Amygdala (tissue), 56 donors: ENCODE measurements around the gene DDX56.
A peak's percentile ranks its signal among the peaks of the same experiment; 100 is the strongest.
"Not testable (repeated sequence)": the region's sequence is repeated elsewhere in the genome, so short reads cannot be mapped to it uniquely, and the experiment has no call there.

Source experiments
- DNase-seq, 56 donors: peaks; one replicate each; lab custom pipeline; 2025; lab: John Stamatoyannopoulos, UW

Gene DDX56

DNA sequence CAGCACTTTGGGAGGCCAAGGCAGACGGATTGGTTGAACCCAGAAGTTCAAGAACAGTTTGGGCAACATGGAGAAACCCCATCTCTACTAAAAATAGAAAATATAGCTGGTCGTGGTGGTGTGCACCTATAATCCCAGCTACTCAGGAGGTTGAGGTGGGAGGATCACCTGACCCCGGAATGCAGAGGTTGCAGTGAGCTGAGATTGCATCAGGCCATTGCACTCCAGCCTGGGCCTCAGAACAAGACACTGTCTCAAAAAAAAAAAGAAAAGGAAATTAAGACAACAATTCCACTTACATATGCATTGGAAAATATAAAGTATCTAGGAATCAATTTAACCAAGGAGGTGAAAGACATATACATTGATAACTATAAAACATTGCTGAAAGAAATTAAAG, 25.5 kb upstream of the DDX56 start:
- DNase-seq, result no peak

DNA sequence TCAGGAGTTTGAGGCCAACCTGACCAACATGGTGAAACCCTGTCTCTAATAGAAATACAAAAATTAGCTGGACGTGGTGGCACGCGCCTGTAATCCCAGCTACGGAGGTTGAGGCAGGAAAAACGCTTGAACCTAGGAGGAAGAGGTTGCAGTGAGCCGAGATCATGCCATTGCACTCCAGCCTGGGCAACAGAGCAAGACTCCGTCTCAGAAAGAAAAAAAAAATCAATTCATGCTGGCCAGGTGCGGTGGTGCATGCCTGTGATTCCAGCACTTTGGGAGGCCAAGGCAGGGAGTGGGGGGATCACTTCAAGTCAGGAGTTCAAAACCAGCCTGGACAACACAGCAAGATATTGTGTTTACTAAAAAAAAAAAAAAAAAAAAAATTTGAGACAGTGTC, 23.5 kb upstream of the DDX56 start:
- not testable (repeated sequence) for DNase-seq

DNA sequence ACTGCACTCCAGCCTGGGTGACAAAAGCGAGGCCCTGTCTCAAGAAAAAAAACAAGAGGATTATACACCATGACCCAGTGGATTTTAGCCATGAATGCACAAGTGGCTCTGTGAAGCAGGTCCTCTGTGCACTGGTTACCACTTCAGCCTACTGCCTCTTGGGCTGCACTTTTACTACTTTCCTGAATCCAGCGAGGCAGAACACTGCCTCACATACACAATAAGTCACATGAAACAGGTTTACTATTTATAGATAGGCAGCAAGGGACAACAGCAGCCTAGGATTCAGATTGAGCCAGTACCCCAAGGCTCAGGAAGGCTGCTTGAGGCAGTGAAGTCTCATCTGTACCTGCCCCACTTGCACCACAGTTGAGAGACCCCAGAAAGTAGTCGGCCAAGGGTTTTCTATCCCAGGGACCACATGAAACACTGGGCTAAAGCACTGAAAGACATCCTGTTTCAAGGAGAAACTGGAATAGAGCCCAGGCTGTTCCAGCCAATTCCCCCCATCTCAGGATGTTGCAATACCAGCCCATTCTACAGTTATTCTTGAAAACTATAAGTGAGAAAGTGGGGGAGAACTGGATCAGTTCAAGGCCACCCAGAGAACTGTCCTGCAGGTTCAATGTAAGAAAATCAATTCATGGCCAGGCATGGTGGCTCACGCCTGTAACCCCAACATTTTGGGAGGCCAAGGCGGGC, 22.4 kb upstream of the DDX56 start:
- DNase-seq, result no peak

DNA sequence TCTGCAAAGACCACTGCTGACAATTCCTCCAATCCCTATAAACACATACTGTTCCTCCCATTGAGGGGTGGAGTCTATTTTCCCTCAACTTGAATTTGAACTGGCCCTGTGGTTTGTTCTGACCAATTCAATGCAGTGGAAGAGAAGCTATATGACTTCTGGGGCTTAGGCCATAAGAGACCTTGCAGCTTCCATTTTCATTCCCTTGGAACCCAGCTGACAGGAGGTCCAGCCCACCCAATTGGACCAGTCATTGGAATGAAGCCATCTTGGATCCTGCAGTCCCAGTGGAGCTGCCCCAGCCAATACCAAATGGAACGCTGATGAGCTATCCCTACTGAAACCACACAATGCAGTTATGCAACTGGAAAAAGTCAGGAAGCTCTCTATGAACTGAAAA, 17.2 kb upstream of the DDX56 start:
- DNase-seq, result no peak

DNA sequence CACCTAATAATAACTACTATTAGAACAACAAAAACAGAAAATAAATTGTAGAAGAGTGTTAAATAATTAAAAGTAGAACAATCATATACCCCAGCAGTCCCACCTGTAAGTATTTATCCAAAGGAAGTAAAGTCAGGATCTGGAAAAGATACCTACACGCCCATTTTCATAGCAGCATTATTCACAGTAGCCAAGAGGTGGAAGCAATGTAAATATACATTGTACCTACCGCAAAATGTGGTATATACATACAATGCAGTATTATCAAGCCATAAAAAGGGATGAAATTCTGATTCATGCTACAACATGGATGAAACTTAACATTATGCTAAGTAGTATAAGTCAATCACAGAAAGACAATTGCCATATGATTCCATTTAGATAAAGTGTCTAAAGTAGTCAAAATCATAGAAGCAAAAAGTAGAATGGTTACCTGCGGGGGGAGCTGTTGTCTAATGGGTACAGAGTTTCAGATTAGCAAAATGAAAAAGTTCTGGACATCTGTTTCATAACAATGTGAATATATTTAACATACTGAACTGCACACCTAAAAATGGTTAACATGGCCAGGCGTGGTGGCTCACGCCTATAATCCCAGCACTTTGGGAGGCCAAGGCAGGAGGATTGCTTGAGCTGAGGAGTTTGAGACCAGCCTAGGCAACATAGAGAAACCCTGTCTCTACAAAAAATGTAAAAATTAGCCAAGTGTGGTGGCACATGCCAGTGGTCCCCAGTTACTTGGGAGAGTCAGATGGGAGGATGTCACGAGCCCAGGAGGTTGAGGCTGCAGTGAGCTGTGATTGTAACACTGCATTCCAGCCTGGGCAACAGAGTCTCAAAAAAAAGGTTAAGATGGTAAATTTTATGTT, 14.4 kb upstream of the DDX56 start:
- DNase-seq, result peak in 7 of 56 donors; percentile 4 to 56 (median 6)

DNA sequence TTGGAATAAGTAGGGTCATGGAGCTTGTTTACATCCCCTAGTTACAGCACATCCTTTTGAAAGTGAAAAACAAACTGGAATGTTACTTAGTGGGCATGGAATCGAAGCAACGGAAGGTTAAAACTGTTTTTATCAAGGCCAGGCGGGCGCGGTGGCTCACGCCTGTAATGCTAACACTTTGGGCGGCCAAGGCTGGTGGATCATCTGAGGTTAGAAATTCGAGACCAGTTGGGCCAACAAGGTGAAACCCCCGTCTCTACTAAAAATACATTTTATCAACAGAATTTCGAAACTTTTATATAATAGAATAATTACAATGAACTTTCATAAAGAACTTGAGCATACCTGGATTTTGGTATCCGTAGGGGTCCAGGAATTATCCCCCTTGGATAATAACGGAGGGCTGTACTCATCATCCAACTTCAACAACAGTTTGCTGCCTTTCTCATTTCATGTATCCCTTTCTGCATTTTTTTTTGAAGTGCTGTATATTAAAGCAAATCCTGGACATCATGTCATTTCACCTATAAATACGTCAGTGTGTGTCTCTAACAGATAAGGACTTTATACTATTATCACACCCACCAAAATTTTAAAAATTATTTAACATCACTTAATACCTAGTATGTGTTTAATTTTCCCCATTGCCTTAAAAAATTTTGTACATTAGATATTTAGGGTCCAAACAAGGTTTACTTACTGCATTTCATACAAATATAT, 9.6 kb upstream of the DDX56 start:
- DNase-seq, result no peak

DNA sequence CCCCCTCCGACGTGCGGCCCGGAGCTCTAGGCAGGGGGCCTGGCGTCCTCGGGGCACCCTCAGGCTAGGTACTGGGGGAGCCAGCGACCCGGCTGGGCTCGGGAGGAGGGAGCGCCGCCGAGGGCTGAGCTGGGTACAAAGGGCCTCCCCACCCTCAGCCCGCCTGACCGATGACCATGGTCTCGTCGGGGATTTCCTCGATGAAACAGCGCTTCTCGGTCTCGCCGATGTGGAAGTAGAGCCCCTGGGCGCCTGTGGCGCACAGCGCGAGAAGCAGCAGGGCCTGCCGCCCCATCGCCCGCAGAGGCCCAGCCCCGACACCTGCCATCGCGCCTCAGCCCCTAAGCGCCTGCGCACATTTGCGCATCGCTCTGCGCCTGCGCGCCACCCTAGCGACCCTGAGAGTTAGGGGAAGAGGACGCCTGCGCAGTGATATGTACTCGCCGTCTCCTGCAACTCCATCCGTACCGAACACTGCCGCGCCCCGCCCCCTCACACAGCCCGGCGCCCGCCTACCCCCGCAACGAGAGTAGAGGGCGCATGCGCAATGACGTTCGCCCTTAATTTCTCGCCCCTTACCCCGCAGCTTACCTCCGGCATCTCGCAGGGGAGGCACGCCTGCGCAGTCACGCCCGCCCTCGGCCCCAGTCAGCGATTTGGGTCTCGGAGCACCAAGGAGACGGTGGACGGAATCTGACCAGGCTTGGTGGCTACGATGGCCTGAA, 8.3 kb upstream of the DDX56 start, which contains the start of gene TMED4:
TSS of gene TMED4 (minus strand) at position 353 of the 725 bp plus-strand sequence. CDS start at position 328, 25 bp downstream.
- peak; percentile 88 to 100 (median 98) for DNase-seq

DNA sequence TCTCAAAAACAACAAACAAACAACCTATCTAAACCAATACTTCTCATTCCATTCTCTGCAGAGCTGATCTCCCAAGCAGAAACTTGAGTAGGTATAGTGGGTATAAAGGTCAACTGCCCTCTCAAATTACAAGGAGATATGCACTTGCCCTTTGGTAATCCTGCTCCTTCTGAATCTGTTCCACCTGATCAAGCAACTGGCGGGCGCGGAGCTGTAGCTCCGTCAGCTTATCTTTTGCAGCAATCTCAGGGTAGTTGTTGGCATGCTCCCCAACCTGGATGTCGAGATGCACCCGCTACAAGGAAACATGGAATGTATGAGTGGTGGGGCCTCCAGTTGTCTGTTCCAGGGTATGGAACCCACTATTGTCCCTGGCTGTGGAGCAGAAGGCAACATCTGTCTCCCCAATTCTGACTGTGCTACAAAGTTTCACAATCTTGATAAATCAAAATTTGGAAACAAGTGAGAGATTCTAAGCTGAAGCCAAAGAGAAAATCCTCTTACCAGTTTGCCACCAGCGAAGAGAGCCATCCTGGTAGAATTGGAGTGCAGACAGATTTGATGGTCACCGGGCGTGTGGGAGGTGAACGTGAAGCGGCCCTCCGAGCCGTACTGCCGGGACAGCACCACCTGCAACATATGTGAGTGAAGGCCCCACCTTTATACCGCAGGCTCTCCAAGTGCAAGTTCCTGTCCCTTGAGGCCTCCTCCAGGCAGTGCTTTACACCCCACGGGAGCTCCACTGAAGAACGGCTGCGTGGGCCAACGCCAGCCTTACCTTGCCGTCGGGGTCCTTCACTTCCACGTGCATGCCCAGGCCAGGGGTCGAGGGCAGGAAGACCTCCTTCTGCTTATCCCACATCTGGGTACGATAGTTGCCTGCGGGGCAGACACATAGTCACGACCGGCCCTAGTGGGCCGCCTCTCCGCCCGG, 7.5 kb upstream of the DDX56 start:
- DNase-seq, result peak in 6 of 56 donors; percentile 35 to 52 (median 44)

DNA sequence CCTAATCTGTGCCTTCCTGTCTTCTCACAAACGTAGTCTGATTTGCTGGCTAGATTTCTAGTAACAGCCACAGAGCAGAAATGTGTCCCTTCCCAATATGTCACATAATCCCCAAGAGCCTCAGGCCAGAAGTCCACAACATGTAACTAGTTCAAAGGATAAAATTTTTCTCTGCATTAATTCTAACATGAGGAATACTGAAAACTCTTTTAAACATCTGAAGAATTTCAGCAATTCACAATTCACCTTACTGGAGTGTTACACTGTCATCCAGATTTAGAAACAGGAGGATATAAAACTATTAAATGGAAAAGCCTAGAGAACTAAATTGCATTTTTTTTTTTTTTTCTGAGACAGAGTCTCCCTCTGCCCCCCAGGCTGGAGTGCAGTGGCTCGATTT, 2.5 kb upstream of the DDX56 start:
- DNase-seq, result no peak

DNA sequence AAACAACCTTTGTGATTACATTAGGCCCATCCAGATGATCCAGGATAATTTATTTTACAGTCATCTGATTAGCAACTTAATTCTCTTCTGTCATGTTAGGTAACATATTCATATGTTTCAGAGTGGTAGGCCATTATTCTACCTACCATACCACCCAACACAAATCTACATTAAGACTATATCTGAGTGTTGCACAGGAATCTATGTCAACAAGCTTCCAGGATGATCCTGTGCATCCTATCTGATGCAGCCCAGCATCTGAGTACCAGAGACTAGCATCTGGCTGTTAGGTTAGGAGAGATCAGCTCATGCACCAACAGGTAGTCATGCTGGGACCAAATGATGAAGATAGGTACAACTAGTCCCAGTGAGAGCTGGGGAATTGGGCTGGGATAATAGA, 1.3 kb upstream of the DDX56 start:
- no peak for DNase-seq

DNA sequence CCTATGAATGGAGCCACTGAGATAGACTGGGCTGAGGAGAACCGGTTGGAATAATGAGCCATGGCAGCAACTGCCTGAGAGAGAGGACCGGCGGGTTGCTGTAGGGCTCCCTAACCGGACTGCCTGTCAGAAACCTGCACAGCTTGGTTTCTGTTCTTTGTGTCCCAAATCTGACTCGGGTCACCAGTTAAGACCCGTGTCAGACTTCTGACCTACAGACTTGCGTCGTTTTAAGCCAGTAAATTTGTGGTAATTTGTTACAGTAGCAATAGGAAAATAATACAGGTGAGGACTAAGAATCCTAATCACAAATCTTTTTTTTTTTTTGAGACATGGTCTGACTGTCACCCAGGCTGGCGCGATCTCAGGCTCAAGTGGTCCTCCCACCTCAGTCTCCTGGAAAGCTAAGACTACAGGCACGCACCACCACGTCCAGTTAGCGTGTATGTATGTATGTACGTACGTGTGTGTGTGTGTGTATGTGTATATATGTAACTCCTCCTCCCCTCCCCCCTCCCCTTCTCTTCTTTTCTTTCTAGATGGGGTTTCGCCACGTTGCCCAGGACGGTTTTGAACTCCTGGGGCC, 672 bp upstream of the DDX56 start:
- no peak for DNase-seq

DNA sequence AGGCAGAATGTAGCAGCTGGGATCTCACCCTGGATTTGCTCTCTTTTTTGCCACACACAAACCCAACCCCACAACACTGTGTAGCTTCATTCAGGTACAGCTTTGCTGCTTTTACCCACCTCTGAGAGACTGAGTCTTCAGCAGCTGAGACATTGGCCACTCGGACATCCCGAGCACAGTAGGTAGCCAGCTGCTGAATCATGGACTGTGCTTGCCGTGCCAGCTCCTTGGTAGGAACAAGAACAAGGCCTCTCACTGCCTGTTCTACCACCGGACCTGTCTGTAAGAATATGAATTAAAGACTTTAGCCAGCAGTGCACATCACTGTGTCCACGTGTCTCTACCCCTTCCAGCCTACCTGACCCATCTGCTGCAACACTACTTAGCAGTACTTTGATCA, 937 bp downstream of the DDX56 start:
- DNase-seq, result no peak

DNA sequence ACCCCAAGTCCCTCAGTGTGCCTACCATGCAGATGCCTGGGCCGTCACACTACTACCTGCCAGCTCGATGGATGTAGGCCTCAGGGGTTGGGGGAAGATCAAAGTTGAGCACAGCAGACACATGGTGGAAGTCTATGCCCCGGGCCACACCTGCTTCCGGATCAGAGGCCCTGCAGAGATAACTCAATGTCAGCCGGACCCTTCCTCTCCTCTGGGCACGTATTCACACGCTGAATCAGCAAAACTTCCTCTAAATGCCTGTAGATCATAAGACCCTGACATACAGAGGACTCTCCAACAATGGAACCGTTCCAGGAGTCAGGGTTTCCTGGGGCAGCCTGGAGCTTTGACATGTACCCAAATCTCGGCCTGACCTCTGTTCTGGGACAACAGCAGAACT, 3.7 kb downstream of the DDX56 start:
- no peak for DNase-seq

DNA sequence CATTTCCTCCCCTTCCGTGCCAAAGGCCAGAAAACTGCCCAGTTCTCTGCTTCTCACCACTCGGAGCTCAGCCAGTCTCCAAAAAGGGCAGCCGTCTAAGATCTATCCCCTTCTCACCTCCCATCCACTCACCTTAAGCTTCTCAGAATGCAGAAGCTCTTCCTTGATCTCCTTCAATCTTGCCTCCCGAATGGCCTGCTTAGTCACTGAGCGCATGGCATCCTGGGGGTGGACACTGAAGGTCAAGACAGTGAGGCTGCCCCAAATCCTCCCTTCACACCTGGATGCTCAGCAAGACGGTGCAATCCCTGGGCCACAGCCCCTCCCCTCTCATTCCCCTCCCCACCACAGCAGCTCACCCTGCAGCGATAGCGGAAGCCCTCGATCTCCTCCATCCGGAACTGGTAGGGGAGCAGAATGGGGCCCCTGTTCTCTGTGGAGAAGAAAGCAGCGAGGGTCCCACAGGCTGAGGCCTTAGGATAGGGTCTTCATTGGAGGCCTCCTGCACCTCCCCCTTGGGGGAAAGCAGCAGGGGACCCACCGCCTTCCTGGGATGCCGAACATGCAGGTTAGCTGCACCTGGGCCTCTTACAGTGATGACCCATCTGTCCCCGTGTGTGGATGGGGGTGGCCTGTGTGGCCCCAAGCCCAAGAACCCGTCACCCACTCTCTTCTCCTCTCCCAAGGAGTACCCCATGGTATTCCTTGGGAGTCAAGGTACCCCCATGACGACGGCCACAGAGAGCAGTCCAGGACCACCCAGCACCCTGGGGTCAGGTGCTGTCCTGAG, 4.7 kb downstream of the DDX56 start:
- no peak for DNase-seq

DNA sequence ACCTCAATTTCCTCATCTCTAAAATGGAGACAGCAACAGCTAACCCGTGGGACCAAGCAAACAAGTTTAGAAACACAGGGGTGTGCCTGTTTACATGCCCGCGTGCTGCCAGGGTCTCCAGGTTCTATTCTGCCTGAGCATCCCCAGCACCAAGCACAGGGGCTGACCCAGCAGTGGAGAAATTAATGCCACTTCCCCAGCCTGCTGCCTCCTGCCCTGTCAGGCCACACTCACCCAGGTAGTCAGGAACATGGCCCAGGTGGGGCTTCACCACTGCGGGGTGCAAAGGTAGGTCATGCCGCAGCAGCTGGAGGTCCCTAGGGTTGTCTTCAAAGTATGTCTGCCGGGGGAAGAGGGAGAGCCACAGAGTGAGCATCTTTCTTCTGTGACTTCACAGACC, 5.8 kb downstream of the DDX56 start:
- DNase-seq, result no peak

DNA sequence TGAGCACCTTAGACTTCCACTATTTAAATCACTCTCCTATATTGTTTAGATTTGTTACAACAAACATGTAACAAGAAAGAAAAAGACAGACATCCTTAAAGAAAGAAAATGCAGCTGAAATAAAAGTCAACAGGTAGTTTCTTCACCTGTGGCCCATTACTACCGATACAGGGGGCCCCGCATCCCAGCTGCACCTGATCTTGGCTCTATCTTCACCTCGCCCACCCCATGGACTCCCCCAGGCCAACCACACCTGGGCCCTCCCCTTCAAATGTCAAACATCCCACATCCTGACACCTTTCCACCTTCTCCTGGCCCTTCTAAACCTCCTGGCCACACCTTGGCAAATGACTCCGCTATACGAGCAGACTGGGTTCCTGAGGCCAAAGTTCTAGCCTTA, 7.0 kb downstream of the DDX56 start:
- no peak for DNase-seq

DNA sequence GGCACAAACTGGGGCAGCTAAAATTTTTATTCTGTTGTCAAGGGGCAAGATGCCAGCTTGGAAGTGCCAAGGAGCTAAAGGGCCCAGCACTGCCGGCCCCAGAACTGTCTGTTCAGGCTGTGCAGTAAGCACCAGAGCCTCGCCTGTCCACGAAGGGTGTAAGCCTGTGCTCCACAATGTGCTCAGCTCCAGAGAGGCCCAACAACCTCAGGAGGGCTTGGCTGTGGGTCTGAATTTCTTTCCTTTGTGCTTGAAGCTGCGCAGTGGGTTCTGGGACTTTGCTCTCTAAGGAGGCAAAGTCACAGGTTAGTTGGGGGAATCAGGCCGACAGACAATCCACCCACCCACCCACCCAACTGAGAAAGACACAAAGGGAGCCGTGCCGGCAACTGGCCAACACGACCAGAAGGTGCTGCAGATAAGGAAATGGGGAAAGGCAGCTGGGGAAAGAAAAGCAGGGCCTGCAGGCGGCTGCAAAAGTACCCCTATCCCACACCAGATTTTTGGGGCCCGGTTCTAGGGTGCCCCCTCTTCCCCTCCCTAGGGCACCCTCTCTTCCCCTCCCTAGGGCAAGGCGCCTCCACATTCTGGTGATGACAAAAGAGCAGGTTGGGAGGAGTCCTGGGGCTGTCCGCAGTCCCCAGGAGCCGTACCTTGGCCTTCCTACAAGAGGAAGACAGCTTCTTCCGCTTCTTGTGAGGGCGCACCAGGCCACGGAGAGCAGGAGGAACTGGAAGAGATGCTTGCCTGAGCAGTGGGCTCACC, 7.7 kb downstream of the DDX56 start:
- no peak for DNase-seq
